ENCODE results near the gene CDC25B. TPM values are rescaled to one million over a fixed set of nuclear protein-coding genes. Genes with fewer than 3 reads are reported as not detected.

The CDC25B gene
- total and polyA plus RNA-seq, 10 of the 15 experiments (the other 5 are each of a cell fraction or from before 2014, with no cell fraction given) = 4.6 to 58.8 (median 24.6) TPM

DNA sequence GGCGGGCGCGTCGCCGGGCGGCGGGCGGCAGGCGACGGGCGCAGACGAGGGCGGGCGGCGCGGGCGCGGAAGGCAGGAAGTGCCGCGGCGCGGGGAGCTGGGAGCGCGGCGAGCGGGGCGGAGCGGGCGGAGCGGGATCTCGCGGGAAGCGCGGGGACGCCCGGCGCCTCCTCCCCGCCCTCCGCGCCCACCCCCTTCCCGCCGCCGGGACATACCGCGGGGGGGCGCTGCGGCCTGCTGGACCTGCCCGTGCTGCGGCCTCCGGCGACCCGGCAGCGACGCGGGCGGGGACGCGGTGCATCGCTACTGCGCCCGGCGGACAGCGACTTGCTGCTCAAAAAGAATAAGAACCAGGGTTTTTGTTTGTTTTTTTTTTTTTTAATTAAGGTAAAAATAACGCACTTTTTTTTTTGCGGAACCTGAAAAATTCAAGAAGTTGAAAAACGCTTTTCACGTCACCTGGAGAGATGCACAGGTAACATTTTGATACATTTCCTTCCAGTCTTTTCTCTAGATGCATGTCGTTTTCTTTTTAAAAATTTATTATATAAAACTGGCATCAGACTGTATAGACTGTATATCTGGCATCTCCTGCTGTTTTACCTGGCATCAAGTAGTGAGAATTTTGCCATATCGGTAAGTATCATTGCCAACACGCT, 9.3 kb upstream of the CDC25B start, which contains the start of gene CENPB:
Gene CENPB (minus strand): TSS at position 76 of the 659 bp plus-strand sequence. CDS start 257 bp downstream, outside the sequence.
- intact Hi-C loops (cut with micrococcal nuclease; ENCODE audit: unreplicated experiment) = loop anchor here (1.0 to 10.0 kb wide), 4 partner anchors 34 to 296 kb away; partner anchors contain the start of genes AP5S1 and RNF24
- SMC1A ChIA-PET (ENCODE audit: uncharacterized antibody, unreplicated experiment) = interaction anchor here (0.7 to 4.6 kb wide), 8 partner anchors 13 to 298 kb away, joined by 3 to 43 read pairs (median 5); partner anchors contain the start of genes ADISSP and AP5S1
- peak within 1 kb of the TSS; percentile 50 for H3K27ac ChIP-seq (ENCODE audit: control insufficient read depth, insufficient read depth)
- FAIRE-seq (peak; percentile 13), DNase-seq (ENCODE audit: low read depth, low spot score) (no peak), ATAC-seq (peak; percentile 97)
- peak within 1 kb of the TSS; percentile 72 for H3K4me2 ChIP-seq (ENCODE audit: control insufficient read depth, insufficient read depth)
- H3K9me3 ChIP-seq (replicated peaks; ENCODE audit: control insufficient read depth, insufficient read depth, low read length) = no peaks in the 10 kb centered on the region
- H3K4me1 ChIP-seq (ENCODE audit: control insufficient read depth, insufficient read depth, low read length) = peaks cover 17% of the 10 kb centered on the region
- CTCF ChIA-PET = interaction anchor here (0.9 to 4.8 kb wide), 15 partner anchors 9 to 298 kb away, joined by 3 to 85 read pairs (median 6); partner anchors contain the start of genes ADISSP, AP5S1 and CDC25B
- H3K36me3 ChIP-seq (ENCODE audit: control insufficient read depth in 2 of 2, insufficient read depth in 2 of 2, low read length in 1 of 2) = no peaks in the 10 kb centered on the region
- no peaks in the 10 kb centered on the region for H4K20me1 ChIP-seq (ENCODE audit: control insufficient read depth, insufficient read depth)
- 2% methylated on average over 48 of the region's 70 CpGs for WGBS (ENCODE audit: insufficient coverage, insufficient replicate concordance, low lambda C conversion rate, missing lambda C conversion rate)
- POLR2A ChIA-PET = interaction anchor here (0.5 to 2.4 kb wide), 6 partner anchors 13 to 118 kb away, joined by 3 to 12 read pairs (median 4); partner anchors contain the start of gene AP5S1
- no peaks in the 10 kb centered on the region for H3K27me3 ChIP-seq (replicated peaks in 1 of 2; ENCODE audit: control insufficient read depth in 2 of 2, insufficient read depth in 2 of 2, low read length in 1 of 2)
- peak within 1 kb of the TSS; percentile 55 for H2AFZ ChIP-seq (ENCODE audit: control insufficient read depth, low read depth, low read length)
- peaks cover 14% of the 10 kb centered on the region for H3K79me2 ChIP-seq (ENCODE audit: control insufficient read depth, insufficient read depth, low read length)
- in situ Hi-C loops (cut with MboI) = no loop called here
- no TSS peak for BruUV-seq (replicated peaks)
- peak within 1 kb of the TSS; percentile 82 for H3K4me3 ChIP-seq
- RAD21 ChIA-PET (ENCODE audit: unreplicated experiment) = interaction anchor here (1.0 to 5.2 kb wide), 13 partner anchors 9 to 298 kb away, joined by 3 to 31 read pairs (median 4); partner anchors contain the start of genes ADISSP, AP5S1 and CDC25B
- H3K9ac ChIP-seq (ENCODE audit: control insufficient read depth, insufficient read depth, low read length) = peak within 1 kb of the TSS; percentile 74
- TF ChIP-seq RBBP5 (conservative IDR thresholded peaks at IDR 0.05) (no peak), CHD2 (IDR thresholded peaks at IDR 0.05; ENCODE audit: borderline replicate concordance, low read depth, low read length) (peak; percentile 97), JUND (IDR thresholded peaks at IDR 0.05; ENCODE audit: low read depth, low read length) (0 out of 2 replicates have a peak, but pooled peaks have one; percentile 8), POLR2A (IDR thresholded peaks at IDR 0.05; ENCODE audit: low read depth, low read length) (0 out of 2 replicates have a peak, but pooled peaks have one; percentile 54), SMC3 (IDR thresholded peaks at IDR 0.05; ENCODE audit: borderline replicate concordance, low read length) (peak; percentile 51; the same call in 1 of the 2 replicates), BRCA1 (IDR thresholded peaks at IDR 0.05; ENCODE audit: low read depth, low read length) (peak; percentile 79), RUNX3 (IDR thresholded peaks at IDR 0.05; ENCODE audit: low read length) (peak; percentile 47), CREB1 (IDR thresholded peaks at IDR 0.05; ENCODE audit: low read depth) (peak; percentile 24; the same call in 1 of the 2 replicates), BHLHE40 (IDR thresholded peaks at IDR 0.05; ENCODE audit: borderline replicate concordance in 1 of 2, low read depth in 2 of 2, low read length in 1 of 2) (peak in 1 of 2 experiments; percentile 62; a peak in 2 of 4 replicates), SMARCA5 (IDR thresholded peaks at IDR 0.05) (0 out of 2 replicates have a peak, but pooled peaks have one; percentile 57), YY1 (IDR thresholded peaks at IDR 0.05; ENCODE audit: low read depth, low read length) (peak; percentile 58; the same call in 1 of the 2 replicates)
- TF ChIP-seq, protein P1, sequence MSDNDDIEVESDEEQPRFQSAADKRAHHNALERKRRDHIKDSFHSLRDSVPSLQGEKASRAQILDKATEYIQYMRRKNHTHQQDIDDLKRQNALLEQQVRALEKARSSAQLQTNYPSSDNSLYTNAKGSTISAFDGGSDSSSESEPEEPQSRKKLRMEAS (IDR thresholded peaks at IDR 0.05; ENCODE audit: low read depth, low read length) = 0 out of 2 replicates have a peak, but pooled peaks have one; percentile 3
- TF ChIP-seq, protein P2, sequence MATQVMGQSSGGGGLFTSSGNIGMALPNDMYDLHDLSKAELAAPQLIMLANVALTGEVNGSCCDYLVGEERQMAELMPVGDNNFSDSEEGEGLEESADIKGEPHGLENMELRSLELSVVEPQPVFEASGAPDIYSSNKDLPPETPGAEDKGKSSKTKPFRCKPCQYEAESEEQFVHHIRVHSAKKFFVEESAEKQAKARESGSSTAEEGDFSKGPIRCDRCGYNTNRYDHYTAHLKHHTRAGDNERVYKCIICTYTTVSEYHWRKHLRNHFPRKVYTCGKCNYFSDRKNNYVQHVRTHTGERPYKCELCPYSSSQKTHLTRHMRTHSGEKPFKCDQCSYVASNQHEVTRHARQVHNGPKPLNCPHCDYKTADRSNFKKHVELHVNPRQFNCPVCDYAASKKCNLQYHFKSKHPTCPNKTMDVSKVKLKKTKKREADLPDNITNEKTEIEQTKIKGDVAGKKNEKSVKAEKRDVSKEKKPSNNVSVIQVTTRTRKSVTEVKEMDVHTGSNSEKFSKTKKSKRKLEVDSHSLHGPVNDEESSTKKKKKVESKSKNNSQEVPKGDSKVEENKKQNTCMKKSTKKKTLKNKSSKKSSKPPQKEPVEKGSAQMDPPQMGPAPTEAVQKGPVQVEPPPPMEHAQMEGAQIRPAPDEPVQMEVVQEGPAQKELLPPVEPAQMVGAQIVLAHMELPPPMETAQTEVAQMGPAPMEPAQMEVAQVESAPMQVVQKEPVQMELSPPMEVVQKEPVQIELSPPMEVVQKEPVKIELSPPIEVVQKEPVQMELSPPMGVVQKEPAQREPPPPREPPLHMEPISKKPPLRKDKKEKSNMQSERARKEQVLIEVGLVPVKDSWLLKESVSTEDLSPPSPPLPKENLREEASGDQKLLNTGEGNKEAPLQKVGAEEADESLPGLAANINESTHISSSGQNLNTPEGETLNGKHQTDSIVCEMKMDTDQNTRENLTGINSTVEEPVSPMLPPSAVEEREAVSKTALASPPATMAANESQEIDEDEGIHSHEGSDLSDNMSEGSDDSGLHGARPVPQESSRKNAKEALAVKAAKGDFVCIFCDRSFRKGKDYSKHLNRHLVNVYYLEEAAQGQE (IDR thresholded peaks at IDR 0.05; ENCODE audit: low read depth, low read length) = peak; percentile 77
- TF ChIP-seq, protein P3, sequence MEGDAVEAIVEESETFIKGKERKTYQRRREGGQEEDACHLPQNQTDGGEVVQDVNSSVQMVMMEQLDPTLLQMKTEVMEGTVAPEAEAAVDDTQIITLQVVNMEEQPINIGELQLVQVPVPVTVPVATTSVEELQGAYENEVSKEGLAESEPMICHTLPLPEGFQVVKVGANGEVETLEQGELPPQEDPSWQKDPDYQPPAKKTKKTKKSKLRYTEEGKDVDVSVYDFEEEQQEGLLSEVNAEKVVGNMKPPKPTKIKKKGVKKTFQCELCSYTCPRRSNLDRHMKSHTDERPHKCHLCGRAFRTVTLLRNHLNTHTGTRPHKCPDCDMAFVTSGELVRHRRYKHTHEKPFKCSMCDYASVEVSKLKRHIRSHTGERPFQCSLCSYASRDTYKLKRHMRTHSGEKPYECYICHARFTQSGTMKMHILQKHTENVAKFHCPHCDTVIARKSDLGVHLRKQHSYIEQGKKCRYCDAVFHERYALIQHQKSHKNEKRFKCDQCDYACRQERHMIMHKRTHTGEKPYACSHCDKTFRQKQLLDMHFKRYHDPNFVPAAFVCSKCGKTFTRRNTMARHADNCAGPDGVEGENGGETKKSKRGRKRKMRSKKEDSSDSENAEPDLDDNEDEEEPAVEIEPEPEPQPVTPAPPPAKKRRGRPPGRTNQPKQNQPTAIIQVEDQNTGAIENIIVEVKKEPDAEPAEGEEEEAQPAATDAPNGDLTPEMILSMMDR (IDR thresholded peaks at IDR 0.05 in 2 of 3, conservative IDR thresholded peaks at IDR 0.05 in 1 of 3; ENCODE audit: control insufficient read depth in 2 of 3, extremely low read depth in 1 of 3, insufficient read depth in 1 of 3, low read depth in 3 of 3, low read length in 3 of 3) = peak; percentile 70 to 86 (median 71)

Measured in GM12878 (cell line).